Endothelial cell of umbilical vein (primary cell): ENCODE measurements around the gene IL17REL.
"Not testable (repeated sequence)": the region's sequence is repeated elsewhere in the genome, so short reads cannot be mapped to it uniquely, and the experiment has no call there.

ENCODE experiments used
- CTCF ChIP-seq, 2 donors: IDR thresholded peaks; 1 replicate in 1 of 2; 2 replicates in 1 of 2; pipeline ENCODE4 v1.5.1; 2011; ENCODE audit warnings: low read length in 2 of 2, mild to moderate bottlenecking in 2 of 2, moderate library complexity in 2 of 2, control low read depth in 1 of 2, inconsistent platforms in 1 of 2, low read depth in 1 of 2; ENCODE audit not compliant: insufficient read depth in 1 of 2; ENCODE audit errors: extremely low read depth in 1 of 2
- POLR2A ChIP-seq: IDR thresholded peaks from 2 replicates; pipeline ENCODE4 v1.6.1; 2012; ENCODE audit warnings: low read depth, mild to moderate bottlenecking, control low read depth, low read length
- POLR2AphosphoS5 ChIP-seq: IDR thresholded peaks from 2 replicates; pipeline ENCODE4 v1.6.1; 2012; ENCODE audit warnings: low read depth, mild to moderate bottlenecking, control low read depth, low read length, moderate library complexity; ENCODE audit not compliant: insufficient read depth

- TF ChIP-seq POLR2A; POLR2AphosphoS5; CTCF (IDR thresholded peaks at IDR 0.05; ENCODE audit: extremely low read depth in 1 of 2, insufficient read depth in 1 of 2, low read depth in 1 of 2, low read length in 2 of 2): not testable (repeated sequence)
These were observed 30.8 kb downstream of the IL17REL start for GRCh38 chr22:49981799-49982198.
